Skin of body (tissue), 3 donors: Measurements from ENCODE around the gene PPP1R13B. TPM values are rescaled to one million over a fixed set of nuclear protein-coding genes. Genes with fewer than 3 reads are reported as not detected.

Experiments
- DNase-seq: peaks from one replicate; lab custom pipeline; 2025; lab: John Stamatoyannopoulos, UW
- small RNA-seq: library from RNA; depleted of rRNA; stranded (forward); fragments of <200 nt; gene quantifications from one replicate; pipeline ENCODE3, GENCODE V24; 2014; ENCODE audit warnings: low replicate concordance
- total RNA-seq: library from RNA; depleted of rRNA; stranded (reverse); fragments of >200 nt; gene quantifications from one replicate; pipeline ENCODE4 v1.2.3, GENCODE V29; 2014

PPP1R13B gene
- total RNA-seq, 1 donor from 2014 or later = 18.1 TPM

DNA sequence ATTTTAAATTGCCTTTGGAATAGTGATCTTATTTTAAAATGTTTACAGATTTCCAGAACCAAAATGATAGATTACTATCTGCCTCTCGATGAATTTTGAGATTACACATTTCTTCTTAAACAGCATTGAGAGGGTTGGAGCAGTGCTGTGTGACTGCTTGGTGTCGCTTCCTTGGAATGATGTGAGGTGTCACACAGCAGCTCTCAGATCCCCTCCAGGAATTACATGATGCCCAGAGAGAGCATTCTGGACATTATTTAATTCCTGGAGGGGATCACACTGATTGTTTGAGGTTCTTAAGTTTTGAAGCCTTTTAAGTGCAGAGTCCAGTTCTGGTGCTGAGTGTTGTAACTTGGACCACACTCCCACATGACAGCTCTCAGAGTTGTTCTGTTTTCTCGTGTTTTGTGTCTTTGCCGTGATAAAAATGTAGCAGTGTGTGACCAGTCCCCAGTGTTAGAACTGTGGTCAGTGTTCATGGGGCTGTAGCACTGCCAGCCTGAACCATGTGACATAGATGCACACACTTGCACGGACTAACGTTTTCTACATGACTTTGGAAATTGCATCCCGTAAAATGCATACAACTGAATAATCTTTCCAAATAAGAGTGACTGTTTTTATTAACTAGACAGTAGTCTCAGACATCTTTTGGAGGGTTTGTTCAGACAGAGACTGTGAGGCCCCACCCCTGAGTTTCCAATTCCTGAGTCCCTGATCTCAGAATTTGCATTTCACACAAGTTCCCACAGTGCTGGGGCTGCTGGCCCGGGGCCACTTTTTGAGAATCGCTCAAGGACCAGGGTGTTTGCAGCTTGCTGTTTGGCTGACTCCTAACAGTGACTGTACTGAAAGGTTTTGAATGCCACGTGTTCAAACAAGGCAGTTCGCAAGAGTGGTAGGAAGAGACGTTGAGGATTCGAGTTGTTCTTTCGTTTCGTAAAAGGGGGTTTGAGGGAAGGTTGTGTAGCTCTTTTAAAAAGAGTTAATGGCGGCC lies 158.2 kb downstream of the PPP1R13B start:
- DNase-seq = peak; percentile 19

DNA sequence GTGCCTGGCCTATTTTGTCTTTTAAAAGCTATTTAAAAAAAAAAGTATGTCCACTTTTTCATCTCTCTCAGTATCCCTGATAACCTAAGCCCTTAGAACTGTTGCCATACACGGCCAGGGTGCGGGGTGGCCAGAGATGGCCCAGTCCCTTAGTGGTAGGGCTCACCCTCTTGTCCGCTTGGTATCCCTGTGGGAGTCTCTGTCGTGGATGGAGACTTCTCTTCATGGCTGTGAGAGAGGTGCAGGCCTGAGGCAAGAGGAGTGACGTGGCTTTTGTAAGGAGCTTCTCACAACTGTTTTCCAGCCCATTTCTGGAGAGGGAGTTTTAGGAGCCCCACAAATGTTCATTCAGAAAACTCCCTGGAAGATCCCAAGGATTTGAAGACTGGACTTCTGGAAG lies 158.9 kb downstream of the PPP1R13B start:
- no peak for DNase-seq

DNA sequence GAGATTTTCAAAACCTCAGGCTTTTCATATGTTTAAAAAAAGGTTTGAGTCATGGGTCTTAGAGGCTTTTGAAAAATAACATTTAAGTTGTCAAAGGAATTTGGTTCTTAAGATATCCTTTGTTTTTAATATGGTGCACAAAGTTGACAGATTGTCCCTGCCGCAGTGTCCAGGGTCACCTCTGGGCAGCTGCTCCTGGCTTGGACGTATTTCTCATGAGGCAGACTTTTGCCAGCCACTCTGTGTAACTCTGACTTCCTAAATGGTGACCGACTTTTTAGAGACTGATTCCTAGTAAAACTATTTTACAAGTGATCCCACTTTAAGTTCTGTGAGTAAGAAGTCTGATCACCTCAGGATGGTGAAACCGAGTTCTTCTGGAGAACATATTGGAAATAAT lies 159.7 kb downstream of the PPP1R13B start:
- no peak for DNase-seq

DNA sequence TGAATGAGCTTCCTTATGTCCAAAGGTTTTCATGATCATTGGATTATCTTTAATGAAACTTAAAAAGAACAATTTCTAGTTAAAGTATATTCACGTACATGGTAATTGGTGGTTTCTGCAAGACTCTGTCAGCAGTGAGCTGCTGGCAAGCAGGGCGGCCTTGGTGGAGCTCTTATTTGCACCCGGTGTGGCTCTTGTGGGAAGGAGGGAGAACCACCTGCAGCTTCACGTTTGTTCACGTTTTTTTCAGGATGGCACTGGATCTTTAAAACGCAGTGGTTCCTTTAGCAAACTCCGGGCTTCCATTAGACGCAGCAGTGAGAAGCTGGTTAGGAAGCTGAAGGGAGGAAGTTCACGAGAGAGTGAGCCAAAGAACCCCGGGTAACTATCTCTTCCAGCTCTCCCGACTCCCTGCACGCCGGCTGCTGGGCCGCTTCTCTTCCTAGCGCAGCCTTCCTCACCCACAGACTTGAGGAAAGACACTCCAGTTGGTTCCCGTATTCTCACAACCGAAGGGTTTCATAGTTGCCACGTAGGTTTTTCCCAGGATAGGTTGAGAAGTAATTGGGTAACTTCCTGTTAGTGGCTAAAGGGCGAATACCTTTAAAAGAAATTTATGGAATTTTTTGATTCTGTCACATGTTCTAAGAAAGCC lies 160.4 kb downstream of the PPP1R13B start:
- DNase-seq = no peak

DNA sequence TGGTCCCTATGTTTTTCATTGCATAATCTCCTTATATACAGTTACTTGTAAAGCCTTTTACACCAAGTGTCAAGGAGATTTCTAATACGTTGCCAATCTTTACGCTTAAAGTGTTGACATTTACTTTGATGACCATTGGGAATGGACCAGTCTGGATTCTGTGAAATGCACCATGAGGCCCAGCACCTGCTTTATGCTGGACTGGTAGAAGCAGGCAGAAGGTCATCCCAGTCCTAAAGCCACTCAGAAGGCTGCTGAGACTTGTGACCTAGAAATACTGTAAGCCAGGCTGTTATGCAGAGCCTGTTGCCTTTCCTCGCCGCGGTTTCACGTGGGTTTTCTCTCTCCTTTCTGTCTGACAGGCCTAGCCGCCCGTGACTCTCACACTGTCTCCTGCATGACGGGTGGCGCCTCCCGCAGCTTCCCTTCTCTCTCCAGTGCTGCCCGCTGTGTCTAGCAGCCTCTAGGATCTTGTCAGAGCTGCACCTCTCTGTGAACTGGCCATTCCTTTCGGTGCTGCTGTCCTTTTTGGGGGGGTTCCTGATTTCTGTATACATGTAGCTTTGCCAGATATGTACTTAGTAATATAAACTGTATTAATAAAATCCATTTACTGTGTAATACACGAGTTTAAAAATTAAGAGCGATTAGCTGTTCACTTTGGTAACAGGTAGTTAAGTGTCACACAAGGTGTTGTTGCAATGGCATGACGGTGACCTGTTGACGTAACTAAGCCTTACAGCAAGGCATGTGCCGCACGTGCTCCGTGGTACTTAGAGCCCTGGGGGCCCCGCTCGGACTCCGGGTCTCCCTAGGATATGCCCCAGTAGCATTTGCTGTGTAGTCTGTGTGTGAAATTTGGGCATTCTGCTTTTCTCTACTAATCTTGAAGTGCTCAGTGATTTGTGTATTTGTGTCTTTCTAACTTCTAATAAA lies 161.8 kb downstream of the PPP1R13B start:
- DNase-seq = no peak

DNA sequence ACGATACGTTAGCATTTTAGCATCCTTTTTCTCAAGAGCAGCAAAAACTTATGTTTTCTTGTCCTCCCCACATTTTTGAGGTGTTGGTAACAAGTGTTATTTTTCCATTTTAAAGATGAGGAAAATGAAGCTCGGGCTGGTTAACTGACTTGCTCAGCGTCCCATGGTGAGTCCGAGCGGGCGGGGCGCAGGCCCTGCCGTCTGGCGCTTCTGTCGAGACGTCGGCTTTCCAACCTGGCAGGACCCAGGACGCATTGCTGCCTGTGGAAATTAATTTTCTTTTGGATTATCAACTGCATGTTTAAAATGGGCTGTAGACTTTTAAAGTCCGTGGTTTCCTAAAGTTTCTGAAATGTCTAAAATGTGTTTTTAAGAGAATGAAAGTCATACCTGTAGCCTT lies 162.5 kb downstream of the PPP1R13B start:
- DNase-seq = no peak

DNA sequence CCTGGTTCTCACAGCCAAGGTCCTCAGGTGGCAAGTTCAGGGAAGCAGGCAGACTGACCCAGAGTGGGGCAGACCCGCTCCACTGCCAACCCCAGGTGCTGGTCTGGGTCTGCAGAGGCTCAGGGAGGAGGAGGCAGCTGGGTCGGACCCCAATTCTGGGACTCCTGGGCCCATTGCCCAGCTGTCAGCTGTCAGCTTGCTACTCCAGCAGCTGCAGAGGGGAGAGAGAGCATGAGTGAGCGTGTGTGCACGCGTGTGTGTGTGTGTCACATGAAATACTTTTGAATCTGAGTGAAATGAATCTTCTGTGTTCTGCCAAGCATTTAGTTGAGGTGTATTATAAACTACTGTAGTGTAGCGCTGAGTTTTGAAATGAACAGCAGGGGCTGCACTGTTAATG lies 162.9 kb downstream of the PPP1R13B start:
- no peak for DNase-seq

Small RNAs within 50 kb of the gene (small RNA-seq; reads per million reads assigned to genes)
- gene RF00019 = not detected
- not detected for gene RF00280

Other genes with a start within 250 kb of the PPP1R13B start
- gene KLC1, start 218.4 kb downstream of the PPP1R13B start, total RNA-seq = 122 TPM
- gene XRCC3, start 132.1 kb downstream of the PPP1R13B start, total RNA-seq = 6.7 TPM
- gene ZFYVE21, start 131.8 kb downstream of the PPP1R13B start, total RNA-seq = 47.4 TPM
- gene TDRD9, start 80.9 kb upstream of the PPP1R13B start, total RNA-seq = 0.39 TPM
- gene RD3L, start 95.0 kb upstream of the PPP1R13B start, total RNA-seq = not detected
- gene ASPG, start 238.1 kb upstream of the PPP1R13B start, total RNA-seq = 3.6 TPM